ENCODE data around the gene SVBP.

GRCh38 chr1:42765832-42766740 is 51.1 kb downstream of the SVBP start:
- peak; percentile 53 for TF ChIP-seq CTCF (IDR thresholded peaks at IDR 0.05)
- TF ChIP-seq EZH2 (IDR thresholded peaks at IDR 0.05; ENCODE audit: borderline replicate concordance, insufficient read depth, low read depth, low read length, poor library complexity, severe bottlenecking): no peak
